ENCODE data around the gene PRG3. TPM values are rescaled to one million over a fixed set of nuclear protein-coding genes. Genes with fewer than 3 reads are reported as not detected.

PRG3 gene
- total and polyA plus RNA-seq, 9 of the 15 experiments (the other 6 are each of a cell fraction or from before 2014, with no cell fraction given), result 0.18 to 0.55 (median 0.38) TPM; not detected in 6

- TF ChIP-seq ATF6 (CRISPR knock-in tag; IDR thresholded peaks at IDR 0.05), result no peak
- no peak for TF ChIP-seq ATF1 (CRISPR knock-in tag; IDR thresholded peaks at IDR 0.05)
- TF ChIP-seq ATF1 (tag; IDR thresholded peaks at IDR 0.05), result 0 out of 2 replicates have a peak, but pooled peaks have one; percentile 22
- no peak for TF ChIP-seq POLR2G (IDR thresholded peaks at IDR 0.05; ENCODE audit: low read depth, low read length)
- TF ChIP-seq GATA2 (CRISPR knock-in tag; IDR thresholded peaks at IDR 0.05), result no peak
- peak; percentile 52 to 79 for TF ChIP-seq RAD21 (CRISPR knock-in tag; conservative IDR thresholded peaks at IDR 0.05 in 1 of 2, IDR thresholded peaks at IDR 0.05 in 1 of 2)
- TF ChIP-seq SMC3 (conservative IDR thresholded peaks at IDR 0.05; ENCODE audit: insufficient read depth, low read depth, low read length), result peak; percentile 24; the same call in 1 of the 2 replicates
Measured at GRCh38 chr11:57340039-57340615, 40.8 kb downstream of the PRG3 start (continued).

GRCh38 chr11:57339328-57339727 lies 41.6 kb downstream of the PRG3 start:
- H3K9me1 ChIP-seq (ENCODE audit: control insufficient read depth, insufficient read depth, low read length), result no peaks in the 10 kb centered on the region
- no peak overlapping the region for H3K9ac ChIP-seq (ENCODE audit: insufficient read depth in 1 of 2, low read depth in 2 of 2, low read length in 2 of 2)
- no TSS peak for BruUV-seq (replicated peaks)
- no peaks in the 10 kb centered on the region for H3K9me3 ChIP-seq (replicated peaks; ENCODE audit: control insufficient read depth, insufficient read depth, low read depth, low read length)
- no peak for FAIRE-seq
- peaks cover 19% of the 10 kb centered on the region for H3K79me2 ChIP-seq (ENCODE audit: control insufficient read depth, insufficient read depth, low read length)
- H3K4me1 ChIP-seq (replicated peaks in 1 of 2; ENCODE audit: control insufficient read depth in 2 of 2, insufficient read depth in 2 of 2, low read length in 2 of 2), result peaks cover 10 to 17% of the 10 kb centered on the region in 2 experiments; a peak in 4 of 5 replicates
- intact Hi-C loops (cut with micrococcal nuclease) (no loop called here), in situ Hi-C loops (cut with MboI) (no loop called here)
- ChIA-PET POLR2A (interaction anchor here (0.6 to 1.3 kb wide), 3 partner anchors 10 to 302 kb away, joined by 3 to 6 read pairs (median 4); partner anchors contain the start of gene TNKS1BP1), CTCF (ENCODE audit: low intra/inter-chr PET ratio) (interaction anchor here (0.7 kb wide), 1 partner anchor 337 kb away, joined by 3 read pairs; no protein-coding TSS in a partner anchor)
- no peak overlapping the region for H3K4me3 ChIP-seq
- DNase-seq (ENCODE audit: extremely low read depth in 1 of 4, low spot score in 3 of 4), result no peak
- H3K4me2 ChIP-seq (ENCODE audit: insufficient read depth, low read length), result no peak overlapping the region
- 46% methylated on average over 4 of the region's 5 CpGs for WGBS (ENCODE audit: insufficient coverage, low coverage, missing lambda C conversion rate)
- no peaks in the 10 kb centered on the region; a peak in 2 of 5 replicates for H3K27me3 ChIP-seq (ENCODE audit: control insufficient read depth in 2 of 2, insufficient read depth in 2 of 2, low read length in 2 of 2)
- no peak overlapping the region for H3K27ac ChIP-seq (ENCODE audit: extremely low read depth, low read depth, low read length)
- no peak for ATAC-seq
- peaks cover 4% of the 10 kb centered on the region for H3K36me3 ChIP-seq (ENCODE audit: control insufficient read depth, insufficient read depth, low read length)
- H4K20me1 ChIP-seq (replicated peaks; ENCODE audit: control insufficient read depth, insufficient read depth, low read length), result no peaks in the 10 kb centered on the region
- H2AFZ ChIP-seq (ENCODE audit: low read depth, low read length), result 0 out of 2 replicates have a peak overlapping the region, but pooled peaks have one; percentile 4
- no peak for TF ChIP-seq NR1H2 (CRISPR knock-in tag; IDR thresholded peaks at IDR 0.05)
- TF ChIP-seq GTF2F1 (IDR thresholded peaks at IDR 0.05; ENCODE audit: low read depth, low read length), result no peak
- TF ChIP-seq TRIM28 (IDR thresholded peaks at IDR 0.05), result no peak
- no peak for TF ChIP-seq ETS1 (conservative IDR thresholded peaks at IDR 0.05; ENCODE audit: control insufficient read depth, low read depth, low read length)
- no peak for TF ChIP-seq ARID1B (IDR thresholded peaks at IDR 0.05)
- TF ChIP-seq ELK3 (CRISPR knock-in tag; IDR thresholded peaks at IDR 0.05), result no peak
- TF ChIP-seq HDAC2 (IDR thresholded peaks at IDR 0.05), result no peak
- no peak for TF ChIP-seq SMARCE1 (IDR thresholded peaks at IDR 0.05)
- TF ChIP-seq ASH1L (IDR thresholded peaks at IDR 0.05; ENCODE audit: borderline replicate concordance, low read depth, partially characterized antibody), result no peak
- no peak for TF ChIP-seq TCF7L2 (IDR thresholded peaks at IDR 0.05; ENCODE audit: low read depth, low read length)
- TF ChIP-seq MTA3 (IDR thresholded peaks at IDR 0.05; ENCODE audit: borderline replicate concordance), result no peak
- TF ChIP-seq ZNF12 (CRISPR knock-in tag; IDR thresholded peaks at IDR 0.05), result no peak

All from K562 (cell line).